GM20000 (cell line): ENCODE data around the gene FGF12.

Experiments used
- DNase-seq: peaks from one replicate; pipeline ENCODE4 v3.0.0; 2012; ENCODE audit warnings: low spot score
- CTCF ChIP-seq: IDR thresholded peaks from 2 replicates; pipeline ENCODE4 v1.5.1; 2012; ENCODE audit warnings: mild to moderate bottlenecking, control low read depth; ENCODE audit errors: extremely low read depth, missing control alignments

The FGF12 gene

GRCh38 chr3:192212335-192212734 lies 515.0 kb downstream of the FGF12 start:
- no peak for DNase-seq

GRCh38 chr3:192207651-192208050 lies 519.7 kb downstream of the FGF12 start:
- no peak for DNase-seq
- TF ChIP-seq CTCF, result no peak

More at GRCh38 chr3:192212335-192212734, 515.0 kb downstream of the FGF12 start:
- TF ChIP-seq CTCF, result no peak

GRCh38 chr3:192207239-192207638 lies 520.1 kb downstream of the FGF12 start:
- no peak for TF ChIP-seq CTCF
- DNase-seq, result no peak

GRCh38 chr3:192194085-192194484 lies 533.3 kb downstream of the FGF12 start:
- no peak for TF ChIP-seq CTCF
- no peak for DNase-seq

GRCh38 chr3:192188218-192188835 lies 539.0 kb downstream of the FGF12 start:
- peak; percentile 68 for TF ChIP-seq CTCF
- peak; percentile 45 for DNase-seq

- no peak for DNase-seq
- TF ChIP-seq CTCF, result no peak
Measured at GRCh38 chr3:192187485-192188051, 539.8 kb downstream of the FGF12 start.

GRCh38 chr3:192186498-192186897 lies 540.8 kb downstream of the FGF12 start:
- TF ChIP-seq CTCF, result no peak
- no peak for DNase-seq
